Sigmoid colon (tissue), 7 donors: ENCODE data around the gene ZER1. TPM values are rescaled to one million over a fixed set of nuclear protein-coding genes. Genes with fewer than 3 reads are reported as not detected.
A peak's percentile ranks its signal among the peaks of the same experiment; 100 is the strongest.

Source experiments
- DNase-seq: peaks from one replicate; pipeline ENCODE4 v3.0.0-alpha.2; 2019
- H3K27ac ChIP-seq, 4 donors: fragments of 200-600 bp; sonication (generic); one replicate each; pipeline ENCODE4 v1.5.1; 2016 to 2019; ENCODE audit warnings: mild to moderate bottlenecking in 1 of 4
- H3K27me3 ChIP-seq, 3 donors: fragments of 200-600 bp; sonication (generic); one replicate each; pipeline ENCODE4 v1.5.1; 2019; ENCODE audit warnings: mild to moderate bottlenecking in 1 of 3
- H3K36me3 ChIP-seq, 4 donors: fragments of 200-600 bp; sonication (generic); one replicate each; pipeline ENCODE4 v1.5.1; 2016 to 2019
- H3K4me1 ChIP-seq, 4 donors: fragments of 200-600 bp; sonication (generic); one replicate each; pipeline ENCODE4 v1.5.1; 2017 to 2019
- H3K4me3 ChIP-seq, 4 donors: fragments of 200-600 bp; sonication (generic); one replicate each; pipeline ENCODE4 v1.5.1; 2017 to 2019; ENCODE audit warnings: mild to moderate bottlenecking in 2 of 4, moderate library complexity in 1 of 4
- H3K9me3 ChIP-seq, 4 donors: fragments of 200-600 bp in 3 of 4; sonication (generic) in 3 of 4; one replicate each; pipeline versions ENCODE4 v1.5.1 to v1.6.1; 2013 to 2019
- CTCF ChIP-seq, 4 experiments: fragments of 450-650 bp in 3 of 4; fragments of 200-600 bp in 1 of 4; IDR thresholded peaks; one replicate each; pipeline ENCODE4 v1.5.1; 2016 to 2019; ENCODE audit warnings: antibody characterized with exemption in 4 of 4, mild to moderate bottlenecking in 3 of 4, moderate library complexity in 2 of 4
- EP300 ChIP-seq, 4 donors: sonication (generic); formaldehyde crosslinking; IDR thresholded peaks; one replicate each; pipeline ENCODE4 v1.6.1; 2017; ENCODE audit warnings: antibody characterized with exemption in 4 of 4
- POLR2A ChIP-seq, 2 donors: fragments of 450-650 bp; IDR thresholded peaks; one replicate each; pipeline ENCODE4 v1.6.1; 2016; ENCODE audit warnings: antibody characterized with exemption in 2 of 2, mild to moderate bottlenecking in 2 of 2, moderate library complexity in 2 of 2
- POLR2AphosphoS5 ChIP-seq, 4 donors: sonication (generic); formaldehyde crosslinking; IDR thresholded peaks; one replicate each; pipeline ENCODE4 v1.6.1; 2017; ENCODE audit warnings: antibody characterized with exemption in 4 of 4
- WGBS, 2 donors: extraction: QIAGEN DNeasy Blood & Tissue Kit; methylation state at CpG; one replicate each; pipeline ENCODE4 v1.1.7; 2013; 5-methylcytosine and 5-hydroxymethylcytosine counted together
- intact Hi-C: fragments of 100-400 bp; cut with DNase I; formaldehyde crosslinking; loops from one replicate; pipeline ENCODE4 v1.15.1; 2023
- polyA plus RNA-seq, 3 donors: library from polyadenylated mRNA; stranded (reverse); fragments of 200-250 nt; gene quantifications; one replicate each; pipeline ENCODE4 v1.2.3, GENCODE V29; 2013
- small RNA-seq, 3 donors: library from RNA; depleted of rRNA; stranded (forward); fragments of <200 nt; gene quantifications; one replicate each; pipeline ENCODE3, GENCODE V24; 2016
- total RNA-seq, 4 donors: library from RNA; depleted of rRNA; stranded (reverse); fragments of >200 nt; gene quantifications; one replicate each; pipeline ENCODE4 v1.1.0, GENCODE V29; 2016
- donor health status: healthy with polysubstance abuse.
- donor health status: Bipolar disorder and iron deficiency.
- donor health status: healthy.

Gene ZER1
- total and polyA plus RNA-seq, 7 donors: 30.0 to 65.4 (median 41.6) TPM

GRCh38 chr9:128684325-128685199, 87.2 kb downstream of the ZER1 start:
- Histone ChIP-seq H3K4me3 (peak overlapping the region; percentile 29 to 55 (median 50)), H3K36me3 (no peaks in the 10 kb centered on the region), H3K27ac (peak overlapping the region; percentile 50 to 72 (median 64)), H3K4me1 (peaks cover 0 to 29% (median 22%) of the 10 kb centered on the region in 4 donors), H3K27me3 (no peaks in the 10 kb centered on the region), H3K9me3 (no peaks in the 10 kb centered on the region)
- 2 to 5% methylated on average over 15 of the region's 15 CpGs for WGBS, 2 donors
- no peak for TF ChIP-seq EP300 (IDR thresholded peaks at IDR 0.05)
- TF ChIP-seq POLR2AphosphoS5 (IDR thresholded peaks at IDR 0.05): peak in 3 of 4 donors; percentile 21 to 50 (median 42)
- TF ChIP-seq POLR2A (IDR thresholded peaks at IDR 0.05): peak in 1 of 2 donors; percentile 60
- TF ChIP-seq CTCF (IDR thresholded peaks at IDR 0.05): no peak
- peak; percentile 87 for DNase-seq
- intact Hi-C loops: loop anchor here (5.0 kb wide), 1 partner anchor 132 kb away; the partner anchor contains the start of gene SPTAN1

- H3K27me3 ChIP-seq: no peaks in the 10 kb centered on the region
Observed at GRCh38 chr9:128684065-128684324, 87.7 kb downstream of the ZER1 start.

GRCh38 chr9:128683340-128684064, 88.2 kb downstream of the ZER1 start:
- intact Hi-C loops: no loop called here
- H3K9me3 ChIP-seq: no peaks in the 10 kb centered on the region
- peak overlapping the region; percentile 50 to 72 (median 64) for H3K27ac ChIP-seq
- no peak for DNase-seq
- H3K27me3 ChIP-seq: no peaks in the 10 kb centered on the region
- 2 to 3% methylated on average over 21 of the region's 21 CpGs for WGBS, 2 donors
- H3K4me3 ChIP-seq: peak overlapping the region; percentile 29 to 55 (median 50)
- no peak for TF ChIP-seq POLR2A (IDR thresholded peaks at IDR 0.05)
- no peak for TF ChIP-seq POLR2AphosphoS5 (IDR thresholded peaks at IDR 0.05)
- TF ChIP-seq CTCF (IDR thresholded peaks at IDR 0.05): no peak
- no peaks in the 10 kb centered on the region for H3K36me3 ChIP-seq
- H3K4me1 ChIP-seq: peaks cover 0 to 27% (median 21%) of the 10 kb centered on the region in 4 donors

More at GRCh38 chr9:128684065-128684324, 87.7 kb downstream of the ZER1 start:
- TF ChIP-seq CTCF (IDR thresholded peaks at IDR 0.05) (no peak), POLR2AphosphoS5 (IDR thresholded peaks at IDR 0.05) (no peak)
- Histone ChIP-seq H3K27ac (peak overlapping the region; percentile 50 to 72 (median 64)), H3K9me3 (no peaks in the 10 kb centered on the region), H3K4me3 (peak overlapping the region; percentile 29 to 55 (median 50)), H3K4me1 (peaks cover 0 to 29% (median 22%) of the 10 kb centered on the region in 4 donors), H3K36me3 (no peaks in the 10 kb centered on the region)
- intact Hi-C loops: no loop called here
- no peak for DNase-seq
- 0% methylated on average over 3 of the region's 3 CpGs for WGBS, 2 donors

Small RNAs within 50 kb of the gene (small RNA-seq; reads per million reads assigned to genes)
- gene RF00017: 0 reads per million in 3 donors
- 0 reads per million in 3 donors for gene RN7SL560P

Other genes starting within 250 kb of the ZER1 start
- 100 to 1,000 TPM; 150 to 306 (median 163) TPM for gene SPTAN1, start 219.3 kb downstream of the ZER1 start, total RNA-seq
- gene SPTAN1, start 219.3 kb downstream of the ZER1 start, polyA plus RNA-seq: 100 to 1,000 TPM in 1 of 3 donors, 10 to 100 TPM in 2; 43.5 to 154 (median 57.7) TPM
- gene DYNC2I2, start 115.1 kb downstream of the ZER1 start, total RNA-seq: 10 to 100 TPM; 21.6 to 33.0 (median 27.0) TPM
- gene DYNC2I2, start 115.1 kb downstream of the ZER1 start, polyA plus RNA-seq: 10 to 100 TPM; 39.6 to 87.4 (median 43.9) TPM
- gene SET, start 82.7 kb downstream of the ZER1 start, total RNA-seq: 100 to 1,000 TPM; 182 to 195 (median 187) TPM
- 100 to 1,000 TPM in 2 of 3 donors, 10 to 100 TPM in 1; 77.2 to 172 (median 114) TPM for gene SET, start 82.7 kb downstream of the ZER1 start, polyA plus RNA-seq
- 1 to 10 TPM; 1.6 to 5.5 (median 3.1) TPM for gene PKN3, start 69.4 kb downstream of the ZER1 start, total RNA-seq
- gene PKN3, start 69.4 kb downstream of the ZER1 start, polyA plus RNA-seq: 1 to 10 TPM; 1.6 to 7.2 (median 1.8) TPM
- gene ZDHHC12, start 47.8 kb downstream of the ZER1 start, total RNA-seq: 10 to 100 TPM; 13.3 to 46.2 (median 15.3) TPM
- gene ZDHHC12, start 47.8 kb downstream of the ZER1 start, polyA plus RNA-seq: 100 to 1,000 TPM in 1 of 3 donors, 10 to 100 TPM in 2; 72.6 to 123 (median 73.9) TPM
- gene TBC1D13, start 15.3 kb upstream of the ZER1 start, total RNA-seq: 10 to 100 TPM; 13.0 to 25.8 (median 17.8) TPM
- gene TBC1D13, start 15.3 kb upstream of the ZER1 start, polyA plus RNA-seq: 10 to 100 TPM in 2 of 3 donors, 1 to 10 TPM in 1; 9.0 to 18.0 (median 10.4) TPM
- gene ENDOG, start 46.6 kb upstream of the ZER1 start, total RNA-seq: 10 to 100 TPM in 2 of 4 donors, 1 to 10 TPM in 2; 5.9 to 15.7 (median 9.0) TPM
- gene ENDOG, start 46.6 kb upstream of the ZER1 start, polyA plus RNA-seq: 10 to 100 TPM; 30.6 to 49.0 (median 37.9) TPM
- 10 to 100 TPM; 12.1 to 31.6 (median 25.9) TPM for gene SPOUT1, start 57.9 kb upstream of the ZER1 start, total RNA-seq
- gene SPOUT1, start 57.9 kb upstream of the ZER1 start, polyA plus RNA-seq: 10 to 100 TPM in 1 of 3 donors, 1 to 10 TPM in 2; 4.8 to 28.1 (median 5.8) TPM
- gene KYAT1, start 110.0 kb upstream of the ZER1 start, total RNA-seq: 1 to 10 TPM; 3.9 to 8.0 (median 5.2) TPM
- gene KYAT1, start 110.0 kb upstream of the ZER1 start, polyA plus RNA-seq: 1 to 10 TPM in 1 of 3 donors, under 1 TPM in 2; 0.60 to 4.5 (median 0.92) TPM
- 10 to 100 TPM; 26.0 to 59.5 (median 37.4) TPM for gene LRRC8A, start 110.2 kb upstream of the ZER1 start, total RNA-seq
- 10 to 100 TPM in 1 of 3 donors, 1 to 10 TPM in 2; 4.8 to 25.2 (median 8.8) TPM for gene LRRC8A, start 110.2 kb upstream of the ZER1 start, polyA plus RNA-seq
- gene PHYHD1, start 149.1 kb upstream of the ZER1 start, total RNA-seq: 10 to 100 TPM; 15.5 to 30.5 (median 20.1) TPM
- gene PHYHD1, start 149.1 kb upstream of the ZER1 start, polyA plus RNA-seq: 10 to 100 TPM in 1 of 3 donors, 1 to 10 TPM in 2; 1.6 to 13.2 (median 8.1) TPM
- 10 to 100 TPM in 1 of 4 donors, 1 to 10 TPM in 3; 6.2 to 11.4 (median 9.3) TPM for gene DOLK, start 175.7 kb upstream of the ZER1 start, total RNA-seq
- 10 to 100 TPM in 1 of 3 donors, 1 to 10 TPM in 2; 2.4 to 11.1 (median 3.5) TPM for gene DOLK, start 175.7 kb upstream of the ZER1 start, polyA plus RNA-seq
- gene NUP188, start 175.8 kb upstream of the ZER1 start, total RNA-seq: 10 to 100 TPM; 16.6 to 28.8 (median 24.6) TPM
- gene NUP188, start 175.8 kb upstream of the ZER1 start, polyA plus RNA-seq: 10 to 100 TPM in 1 of 3 donors, 1 to 10 TPM in 2; 3.7 to 21.3 (median 5.4) TPM